ENCODE results near the gene DEXI. TPM values are rescaled to one million over a fixed set of nuclear protein-coding genes. Genes with fewer than 3 reads are reported as not detected.
A peak's percentile ranks its signal among the peaks of the same experiment; 100 is the strongest.

The DEXI gene
- total and polyA plus RNA-seq, 2 of the 13 experiments (the other 11 are each of a cell fraction or from before 2014, with no cell fraction given): 51.5 to 70.4 TPM

- TF ChIP-seq ATF1 (CRISPR knock-in tag; IDR thresholded peaks at IDR 0.05): no peak
- no peak for TF ChIP-seq TEF (CRISPR knock-in tag; IDR thresholded peaks at IDR 0.05)
- TF ChIP-seq NFYC (CRISPR knock-in tag; IDR thresholded peaks at IDR 0.05): no peak; the same call in 1 of the 2 replicates
- no peak for TF ChIP-seq ZNF451 (CRISPR knock-in tag; IDR thresholded peaks at IDR 0.05)
- TF ChIP-seq ZNF230 (CRISPR knock-in tag; IDR thresholded peaks at IDR 0.05): no peak
- TF ChIP-seq NAIF1 (CRISPR knock-in tag; IDR thresholded peaks at IDR 0.05; ENCODE audit: borderline replicate concordance): no peak
- TF ChIP-seq RFX1 (IDR thresholded peaks at IDR 0.05): no peak
- TF ChIP-seq ZNF33B (CRISPR knock-in tag; IDR thresholded peaks at IDR 0.05): no peak
- 0 out of 2 replicates have a peak, but pooled peaks have one; percentile 12 for TF ChIP-seq GATAD2A (CRISPR knock-in tag; IDR thresholded peaks at IDR 0.05)
- TF ChIP-seq SMARCC2 (IDR thresholded peaks at IDR 0.05): no peak
- no peak for TF ChIP-seq CREBL2 (CRISPR knock-in tag; IDR thresholded peaks at IDR 0.05; ENCODE audit: borderline replicate concordance)
- TF ChIP-seq PRDM10 (CRISPR knock-in tag; IDR thresholded peaks at IDR 0.05; ENCODE audit: low read depth): no peak
- TF ChIP-seq THAP11 (CRISPR knock-in tag; IDR thresholded peaks at IDR 0.05): no peak
- no peak for TF ChIP-seq FOXA1 (IDR thresholded peaks at IDR 0.05)
- 0 out of 2 replicates have a peak, but pooled peaks have one; percentile 21 for TF ChIP-seq FOXA1 (CRISPR knock-in tag; IDR thresholded peaks at IDR 0.05)
- no peak for TF ChIP-seq ZNF274 (CRISPR knock-in tag; IDR thresholded peaks at IDR 0.05)
- TF ChIP-seq ZNF569 (CRISPR knock-in tag; IDR thresholded peaks at IDR 0.05; ENCODE audit: borderline replicate concordance): no peak
- TF ChIP-seq NR2C2 (CRISPR knock-in tag; IDR thresholded peaks at IDR 0.05; ENCODE audit: borderline replicate concordance): no peak
- TF ChIP-seq CEBPZ (IDR thresholded peaks at IDR 0.05; ENCODE audit: low read length): no peak
Measured at GRCh38 chr16:10979717-10980601, 37.7 kb upstream of the DEXI start (continued).
